CD4-positive, alpha-beta T cell treated with Interleukin-15 for 4 hours (primary cell): Measurements from ENCODE around the gene TMEM39B.
"Not testable (repeated sequence)": the region's sequence is repeated elsewhere in the genome, so short reads cannot be mapped to it uniquely, and the experiment has no call there.

Experiments used
- DNase-seq: peaks from one replicate; pipeline ENCODE4 v3.0.0-alpha.2; 2020; ENCODE audit warnings: low spot score

The TMEM39B gene

DNA sequence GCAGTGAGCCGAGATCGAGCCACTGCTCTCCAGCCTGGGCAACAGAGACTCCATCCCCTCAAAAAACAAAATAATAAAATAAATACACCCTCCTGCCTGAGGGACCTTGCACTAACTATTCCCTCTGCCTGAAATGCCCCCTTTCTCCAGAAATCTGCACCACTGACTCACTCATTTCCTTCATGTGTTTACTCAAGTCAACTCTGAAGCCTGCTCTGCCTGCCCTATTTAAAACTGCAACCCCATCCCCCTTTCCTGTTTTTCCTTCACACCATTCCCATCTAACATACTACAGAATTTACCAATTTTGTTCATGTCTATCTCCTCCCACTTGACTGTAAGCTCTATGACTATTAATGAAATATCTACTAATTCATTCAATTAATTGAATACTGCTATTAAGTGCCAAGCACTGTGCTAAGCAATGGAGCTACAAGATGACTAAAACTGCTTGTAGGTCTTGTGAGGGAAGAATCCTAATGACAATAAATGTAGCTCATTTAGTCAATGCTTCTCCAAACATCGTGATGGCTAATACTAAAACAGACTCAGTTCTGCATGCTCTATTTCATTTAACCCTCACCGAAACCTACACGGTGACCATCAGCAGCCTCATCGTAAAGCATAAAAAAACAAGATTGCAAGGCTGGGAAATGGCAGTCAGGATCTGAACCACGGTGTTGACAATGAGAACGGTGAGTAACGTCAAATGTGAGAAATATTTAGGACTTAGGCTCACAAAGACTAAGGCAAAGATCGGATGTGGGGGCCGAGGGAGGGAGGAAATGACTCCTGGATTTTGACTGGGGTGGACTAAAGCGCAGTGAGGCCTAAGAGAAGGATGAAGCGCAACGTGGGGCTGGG is 749 bp upstream of the TMEM39B start:
- DNase-seq = no peak

GRCh38 chr1:32073299-32074229 is 825 bp downstream of the TMEM39B start:
- no peak for DNase-seq

- DNase-seq = no peak
Observed at GRCh38 chr1:32074841-32075240, 2.1 kb downstream of the TMEM39B start.

- DNase-seq = no peak
Observed at GRCh38 chr1:32077451-32077850, 4.7 kb downstream of the TMEM39B start.

GRCh38 chr1:32082022-32082421 is 9.3 kb downstream of the TMEM39B start:
- DNase-seq = no peak

- DNase-seq = not testable (repeated sequence)
Observed at GRCh38 chr1:32086381-32086780, 13.6 kb downstream of the TMEM39B start.

DNA sequence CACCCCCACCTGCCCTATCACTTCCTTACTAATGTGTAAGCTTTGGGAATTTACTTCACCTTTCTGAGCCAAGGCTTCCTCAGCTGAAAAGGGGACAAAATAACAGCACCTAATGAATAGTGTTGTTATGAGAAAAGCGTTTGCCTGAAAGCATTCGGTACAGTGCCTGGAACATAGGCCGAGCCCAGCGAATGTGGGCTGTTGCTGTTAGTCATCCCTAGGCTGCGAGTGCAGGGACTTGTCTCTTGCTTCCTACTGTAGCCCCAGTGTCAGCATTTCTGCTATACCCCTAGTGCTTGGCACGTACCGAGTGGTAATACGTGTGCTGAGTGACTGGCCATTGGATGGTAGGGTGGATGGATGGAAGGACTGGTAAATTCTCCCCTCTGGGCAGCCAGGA is 18.4 kb downstream of the TMEM39B start:
- no peak for DNase-seq

DNA sequence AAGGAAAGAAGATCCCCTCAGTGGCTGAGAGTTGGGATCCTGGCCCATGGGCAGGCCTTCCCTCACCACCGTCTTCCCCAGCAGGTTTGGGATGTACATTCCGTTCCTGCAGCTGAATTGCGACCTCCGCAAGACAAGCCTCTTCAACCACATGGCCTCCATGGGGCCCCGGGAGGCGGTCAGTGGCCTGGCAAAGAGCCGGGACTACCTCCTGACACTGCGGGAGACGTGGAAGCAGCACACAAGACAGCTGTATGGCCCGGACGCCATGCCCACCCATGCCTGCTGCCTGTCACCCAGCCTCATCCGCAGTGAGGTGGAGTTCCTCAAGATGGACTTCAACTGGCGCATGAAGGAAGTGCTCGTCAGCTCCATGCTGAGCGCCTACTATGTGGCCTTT is 18.9 kb downstream of the TMEM39B start:
- DNase-seq = no peak

GRCh38 chr1:32094746-32095521 is 22.2 kb downstream of the TMEM39B start:
- DNase-seq = no peak

- DNase-seq = no peak
Observed at GRCh38 chr1:32099426-32099825, 26.7 kb downstream of the TMEM39B start.

- DNase-seq = no peak
Observed at GRCh38 chr1:32100359-32100758, 27.6 kb downstream of the TMEM39B start.

DNA sequence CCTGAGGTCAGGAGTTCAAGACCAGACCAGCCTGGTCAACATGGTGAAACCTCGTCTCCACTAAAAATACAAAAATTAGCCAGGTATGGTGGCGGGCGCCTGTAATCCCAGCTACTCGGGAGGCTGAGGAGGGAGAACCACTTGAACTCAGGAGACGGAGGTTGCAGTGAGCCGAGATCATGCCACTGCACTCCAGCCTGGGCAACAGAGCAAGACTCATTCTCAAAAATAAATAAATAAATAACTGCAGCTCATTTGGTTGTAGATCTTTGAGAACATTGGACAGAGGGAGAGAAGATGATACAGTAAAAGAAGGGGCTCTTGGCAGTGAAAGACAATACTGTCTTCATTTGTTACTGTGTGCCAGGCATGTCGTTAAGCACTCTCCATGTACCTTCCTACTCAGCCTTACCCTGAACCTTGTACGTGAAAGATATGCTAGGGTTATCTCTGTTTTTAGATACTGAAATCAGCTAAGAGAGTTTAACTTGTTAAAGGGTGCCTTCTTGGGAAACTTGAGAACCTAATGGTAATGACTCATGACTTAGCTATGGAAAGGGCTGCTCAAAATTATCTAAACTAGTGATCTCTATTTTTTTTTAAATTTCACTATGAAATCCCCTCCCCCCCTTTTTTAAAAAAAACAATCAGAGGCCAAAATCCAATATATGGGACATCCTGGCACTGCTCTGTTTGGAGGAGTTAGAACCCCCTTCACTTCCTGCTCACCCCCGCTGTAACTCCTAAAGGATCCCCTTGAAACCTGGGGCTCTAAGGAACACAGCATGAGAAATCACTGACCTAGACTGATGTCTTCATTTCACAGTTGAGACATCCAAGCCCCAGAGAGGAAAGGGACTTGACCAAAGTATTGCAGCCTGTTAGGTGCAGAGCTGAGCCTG is 28.3 kb downstream of the TMEM39B start:
- no peak for DNase-seq

- no peak for DNase-seq
Observed at GRCh38 chr1:32104127-32104526, 31.4 kb downstream of the TMEM39B start.

GRCh38 chr1:32105338-32105737 is 32.6 kb downstream of the TMEM39B start:
- DNase-seq = no peak

DNA sequence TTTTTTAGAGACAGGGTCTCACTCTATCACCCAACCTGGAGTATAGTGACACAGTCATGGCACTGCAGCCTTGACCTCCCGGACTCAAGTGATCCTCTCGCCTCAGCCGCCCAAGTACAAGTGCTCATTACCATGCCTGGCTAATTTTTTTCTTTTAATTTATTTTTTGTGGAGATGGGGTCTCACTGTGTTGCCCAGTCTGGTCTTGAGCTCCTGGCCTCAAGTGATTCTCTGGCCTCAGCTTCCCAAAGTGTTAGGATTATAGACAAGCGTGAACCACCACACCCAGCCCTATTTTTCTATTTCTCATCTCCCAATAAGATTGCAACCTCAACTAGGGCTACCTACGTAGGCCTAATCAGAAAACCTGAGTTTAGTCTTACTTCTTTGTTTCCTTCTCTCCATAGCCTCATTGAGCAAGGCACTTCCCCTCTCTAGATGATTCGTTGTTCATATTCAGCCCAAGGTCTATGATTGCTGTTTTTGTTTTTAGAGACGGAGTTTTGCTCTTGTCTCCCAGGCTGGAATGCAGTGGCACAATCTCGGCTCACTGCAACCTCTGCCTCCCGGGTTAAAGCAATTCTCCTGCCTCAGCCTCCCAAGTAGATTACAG is 34.0 kb downstream of the TMEM39B start:
- no peak for DNase-seq

- DNase-seq = peak; percentile 96
Observed at GRCh38 chr1:32107742-32108661, 35.3 kb downstream of the TMEM39B start, which contains the start of gene KPNA6. Gene KPNA6, plus strand, starts transcription at chr1:32108056. Its CDS starts 75 bp downstream, at chr1:32108131.

GRCh38 chr1:32111040-32111623 is 38.4 kb downstream of the TMEM39B start:
- DNase-seq = no peak

DNA sequence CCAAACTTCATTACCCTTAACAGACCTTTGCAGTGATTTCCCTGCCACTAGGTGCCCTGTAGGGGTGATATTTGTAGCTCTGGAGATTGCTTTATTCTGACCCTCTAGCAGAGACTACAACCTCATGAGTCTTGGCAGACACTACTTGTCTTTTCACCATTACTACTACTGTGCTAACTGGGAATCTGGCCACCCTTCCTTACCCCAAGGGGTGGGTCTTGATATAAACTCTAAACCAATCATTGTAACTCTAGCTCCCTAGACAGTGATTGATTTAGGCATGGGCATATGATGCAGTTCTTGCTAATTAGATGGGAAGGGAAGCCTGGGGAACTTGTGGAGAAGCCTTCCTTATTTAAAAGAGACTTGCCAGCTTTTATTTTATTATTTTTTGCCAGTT is 39.0 kb downstream of the TMEM39B start:
- no peak for DNase-seq

DNA sequence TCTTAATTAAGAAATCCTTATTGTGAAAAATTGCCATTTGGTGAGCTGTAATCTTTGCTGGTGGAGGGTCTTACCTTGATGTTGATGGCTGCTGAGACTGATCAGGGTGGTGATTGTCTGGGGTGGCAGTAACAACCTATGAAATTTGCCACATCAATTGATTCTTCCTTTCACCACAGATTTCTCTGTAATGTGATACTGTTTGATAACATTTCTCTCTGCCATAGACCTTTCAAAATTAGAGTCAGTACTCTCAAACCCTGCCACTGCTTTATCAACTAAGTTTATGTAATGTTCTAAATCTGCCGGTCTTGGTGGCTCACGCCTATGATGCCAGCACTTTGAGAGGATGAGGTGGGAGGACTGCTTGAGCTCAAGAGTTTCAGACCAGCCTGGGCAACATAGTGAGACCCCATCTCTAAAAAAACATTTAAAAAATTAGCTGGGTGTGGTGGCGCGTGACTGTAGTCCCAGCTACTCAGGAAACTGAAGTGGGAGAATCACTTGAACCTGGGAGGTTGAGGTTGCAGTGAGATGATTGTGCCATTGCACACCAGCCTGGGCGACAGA is 40.2 kb downstream of the TMEM39B start:
- peak; percentile 32 for DNase-seq
